ENCODE results near the gene RAB6B. TPM values are rescaled to one million over a fixed set of nuclear protein-coding genes. Genes with fewer than 3 reads are reported as not detected.

RAB6B gene
- total RNA-seq, 2 donors from 2014 or later: 2.6 to 5.6 TPM

DNA sequence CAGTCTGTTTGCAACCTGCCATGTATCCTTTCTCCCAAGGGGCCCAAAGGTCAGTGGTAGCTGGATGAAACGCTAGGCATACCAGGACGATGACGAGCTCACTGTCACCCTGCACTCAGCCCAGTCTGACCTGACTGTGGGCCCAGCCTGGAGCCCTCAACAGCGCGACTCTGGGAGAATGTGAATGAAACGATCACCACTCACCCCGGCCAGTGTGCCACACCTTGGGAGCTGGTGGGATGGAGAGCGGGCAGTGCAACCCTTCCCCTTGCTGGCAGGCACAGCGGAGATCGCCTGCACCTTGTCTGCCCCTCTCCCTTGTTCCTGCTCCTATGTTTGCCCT, 62.9 kb downstream of the RAB6B start:
- TF ChIP-seq, protein P1, sequence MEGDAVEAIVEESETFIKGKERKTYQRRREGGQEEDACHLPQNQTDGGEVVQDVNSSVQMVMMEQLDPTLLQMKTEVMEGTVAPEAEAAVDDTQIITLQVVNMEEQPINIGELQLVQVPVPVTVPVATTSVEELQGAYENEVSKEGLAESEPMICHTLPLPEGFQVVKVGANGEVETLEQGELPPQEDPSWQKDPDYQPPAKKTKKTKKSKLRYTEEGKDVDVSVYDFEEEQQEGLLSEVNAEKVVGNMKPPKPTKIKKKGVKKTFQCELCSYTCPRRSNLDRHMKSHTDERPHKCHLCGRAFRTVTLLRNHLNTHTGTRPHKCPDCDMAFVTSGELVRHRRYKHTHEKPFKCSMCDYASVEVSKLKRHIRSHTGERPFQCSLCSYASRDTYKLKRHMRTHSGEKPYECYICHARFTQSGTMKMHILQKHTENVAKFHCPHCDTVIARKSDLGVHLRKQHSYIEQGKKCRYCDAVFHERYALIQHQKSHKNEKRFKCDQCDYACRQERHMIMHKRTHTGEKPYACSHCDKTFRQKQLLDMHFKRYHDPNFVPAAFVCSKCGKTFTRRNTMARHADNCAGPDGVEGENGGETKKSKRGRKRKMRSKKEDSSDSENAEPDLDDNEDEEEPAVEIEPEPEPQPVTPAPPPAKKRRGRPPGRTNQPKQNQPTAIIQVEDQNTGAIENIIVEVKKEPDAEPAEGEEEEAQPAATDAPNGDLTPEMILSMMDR (IDR thresholded peaks at IDR 0.05): no peak
- Histone ChIP-seq H3K36me3 (no peaks in the 10 kb centered on the region), H3K9me3 (no peaks in the 10 kb centered on the region), H3K4me3 (no peak overlapping the region), H3K4me1 (no peaks in the 10 kb centered on the region), H3K27me3 (no peaks in the 10 kb centered on the region), H3K9ac (ENCODE audit: low read depth in 2 of 2, low read length in 2 of 2) (no peak overlapping the region), H3K27ac (no peak overlapping the region)
- DNase-seq: no peak
- intact Hi-C loops (cut with DNase I): no loop called here

DNA sequence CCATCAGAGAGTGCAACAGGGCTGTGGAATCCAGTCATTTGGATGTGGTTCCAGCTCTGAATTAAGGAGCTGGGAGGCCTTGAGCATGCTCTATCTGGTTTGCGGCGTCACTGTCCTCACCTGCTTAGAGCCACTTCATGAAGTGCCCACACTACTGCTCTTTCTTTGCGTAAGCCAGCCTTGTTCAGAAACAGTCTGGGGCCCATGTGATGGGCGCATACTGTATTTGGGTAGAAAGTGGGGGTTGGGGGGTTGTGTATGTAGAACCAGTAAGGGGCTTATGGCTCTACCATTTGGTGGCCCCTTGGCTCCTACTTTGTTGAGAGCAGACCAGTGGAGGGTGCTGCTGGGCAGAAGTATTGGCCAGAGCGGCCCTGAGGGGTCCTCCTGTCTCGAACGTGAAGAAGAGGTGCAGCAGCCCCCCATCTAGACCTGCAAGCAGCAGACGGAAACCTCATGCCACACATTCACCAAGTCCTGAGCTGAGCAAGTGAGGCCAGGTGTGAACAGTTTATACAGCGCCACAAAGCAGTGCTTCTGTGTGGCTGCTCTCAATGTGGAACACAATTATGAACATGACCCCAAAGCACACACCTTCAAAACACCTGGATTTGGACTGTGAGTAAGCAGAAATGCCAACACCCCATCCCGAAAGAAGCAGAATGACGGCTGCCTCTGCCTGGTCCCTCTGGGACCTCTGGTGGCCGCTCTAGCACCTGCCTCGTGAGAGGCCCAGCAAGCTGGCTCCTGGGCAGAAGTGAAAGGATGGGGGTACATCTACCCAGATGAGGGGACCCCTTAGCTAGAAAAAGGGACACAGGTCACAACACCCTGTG, 63.5 kb downstream of the RAB6B start:
- no peak overlapping the region for H3K9ac ChIP-seq (ENCODE audit: low read depth in 2 of 2, low read length in 2 of 2)
- intact Hi-C loops (cut with DNase I): no loop called here
- no peaks in the 10 kb centered on the region for H3K4me1 ChIP-seq
- TF ChIP-seq, protein P1 (IDR thresholded peaks at IDR 0.05): no peak
- no peak for DNase-seq
- H3K4me3 ChIP-seq: no peak overlapping the region
- H3K36me3 ChIP-seq: no peaks in the 10 kb centered on the region
- no peaks in the 10 kb centered on the region for H3K9me3 ChIP-seq
- no peak overlapping the region for H3K27ac ChIP-seq
- H3K27me3 ChIP-seq: no peaks in the 10 kb centered on the region

DNA sequence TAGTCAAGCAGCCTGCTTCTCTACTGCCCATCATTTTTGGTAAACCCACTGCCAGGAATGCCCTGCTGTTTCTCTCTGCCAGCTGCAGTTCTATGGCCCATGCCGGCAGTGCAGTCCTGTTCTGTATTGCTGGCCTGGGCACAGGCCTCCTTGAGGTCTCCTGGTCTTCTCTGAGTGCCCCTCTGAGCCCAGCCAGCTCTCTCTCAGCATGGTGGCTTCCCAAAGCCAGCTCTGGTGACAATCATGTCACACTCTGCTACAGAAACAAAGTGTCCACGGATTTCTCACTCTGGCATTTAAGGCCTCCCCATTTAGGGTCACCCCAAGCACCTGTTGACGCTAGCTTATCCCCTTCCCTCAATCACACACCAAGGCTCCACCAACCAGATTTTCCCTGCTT, 65.6 kb downstream of the RAB6B start:
- no peak for DNase-seq
- TF ChIP-seq, protein P1 (IDR thresholded peaks at IDR 0.05): no peak
- H3K36me3 ChIP-seq: no peaks in the 10 kb centered on the region
- H3K27me3 ChIP-seq: no peaks in the 10 kb centered on the region
- H3K4me1 ChIP-seq: no peaks in the 10 kb centered on the region
- intact Hi-C loops (cut with DNase I): no loop called here
- H3K4me3 ChIP-seq: no peak overlapping the region
- H3K9me3 ChIP-seq: no peaks in the 10 kb centered on the region
- no peak overlapping the region for H3K27ac ChIP-seq
- no peak overlapping the region for H3K9ac ChIP-seq (ENCODE audit: low read depth in 2 of 2, low read length in 2 of 2)

DNA sequence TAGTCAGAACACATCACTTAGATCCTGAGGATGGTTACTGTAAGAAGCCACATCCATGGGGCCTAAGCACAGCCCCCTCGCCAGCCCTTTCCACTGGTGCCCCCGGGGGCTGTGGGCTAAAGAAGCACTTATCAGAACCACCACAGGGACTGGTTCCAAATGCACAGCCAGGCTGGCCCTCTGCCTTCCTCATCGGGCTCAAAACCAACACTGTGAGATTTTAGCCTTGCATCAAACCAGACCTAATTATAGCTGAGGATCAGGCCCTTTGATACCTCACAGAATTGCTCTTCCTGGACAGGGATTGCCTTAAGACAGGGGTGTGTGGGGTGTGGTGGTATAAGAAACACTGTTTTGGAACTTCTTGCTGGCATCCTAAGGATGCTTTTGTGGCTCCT, 66.4 kb downstream of the RAB6B start:
- H3K27ac ChIP-seq: no peak overlapping the region
- TF ChIP-seq, protein P1 (IDR thresholded peaks at IDR 0.05): no peak
- H3K36me3 ChIP-seq: no peaks in the 10 kb centered on the region
- no peak overlapping the region for H3K9ac ChIP-seq (ENCODE audit: low read depth in 2 of 2, low read length in 2 of 2)
- no peaks in the 10 kb centered on the region for H3K27me3 ChIP-seq
- H3K4me1 ChIP-seq: no peaks in the 10 kb centered on the region
- intact Hi-C loops (cut with DNase I): no loop called here
- no peak for DNase-seq
- no peak overlapping the region for H3K4me3 ChIP-seq
- H3K9me3 ChIP-seq: no peaks in the 10 kb centered on the region

DNA sequence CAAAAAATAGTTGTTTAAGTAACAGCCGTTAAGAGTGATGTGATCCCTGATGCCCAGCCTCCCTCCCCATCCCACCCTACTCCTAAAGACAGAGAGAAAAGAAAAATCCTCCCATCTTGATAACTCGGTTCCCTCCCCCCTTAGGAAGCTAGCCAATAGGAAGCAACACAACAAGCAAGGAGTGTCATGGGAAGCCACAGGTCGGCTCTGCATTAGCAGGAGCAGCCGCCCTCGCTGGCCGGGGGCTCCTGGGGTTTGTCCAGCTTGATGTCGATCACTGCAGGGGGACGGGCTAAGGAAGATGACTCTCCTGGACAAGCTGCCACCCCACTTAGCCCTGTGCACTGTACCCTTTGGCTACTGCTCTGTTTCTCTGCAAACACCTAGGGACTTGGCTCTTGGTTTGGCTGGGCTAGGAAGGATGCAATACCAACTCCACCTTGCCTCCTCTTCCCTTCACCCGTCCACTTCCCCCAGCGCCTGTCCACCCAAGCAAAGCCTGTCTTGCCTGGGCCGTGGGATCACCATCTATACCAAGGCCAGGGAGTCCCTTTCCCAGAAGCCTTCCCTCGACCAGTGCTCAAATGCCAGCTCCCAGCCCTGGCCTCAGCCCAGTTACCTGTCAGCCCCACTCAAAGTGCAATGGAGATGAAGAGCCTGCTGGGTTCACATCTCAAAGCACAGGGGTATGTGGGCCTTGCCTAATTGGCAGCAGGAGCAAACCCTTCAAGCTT, 66.9 kb downstream of the RAB6B start:
- Histone ChIP-seq H3K4me1 (no peaks in the 10 kb centered on the region), H3K9me3 (no peaks in the 10 kb centered on the region), H3K27ac (no peak overlapping the region), H3K36me3 (no peaks in the 10 kb centered on the region), H3K4me3 (no peak overlapping the region), H3K9ac (ENCODE audit: low read depth in 2 of 2, low read length in 2 of 2) (no peak overlapping the region), H3K27me3 (no peaks in the 10 kb centered on the region)
- intact Hi-C loops (cut with DNase I): no loop called here
- TF ChIP-seq, protein P1 (IDR thresholded peaks at IDR 0.05): no peak
- no peak for DNase-seq
